ENCODE measurements around the gene SP5. TPM values are rescaled to one million over a fixed set of nuclear protein-coding genes. Genes with fewer than 3 reads are reported as not detected.

The SP5 gene
- total and polyA plus RNA-seq, 7 experiments from 2014 or later = not detected

GRCh38 chr2:170694316-170694715 is 20.8 kb upstream of the SP5 start:
- no peak for DNase-seq
- Mint-ChIP-seq H3K27me3 (peaks cover 8 to 21% (median 13%) of the 10 kb centered on the region in 5 donors), H3K27ac (no peak overlapping the region), H3K36me3 (no peaks in the 10 kb centered on the region), H3K9me3 (peaks cover 0 to 1% (median 0%) of the 10 kb centered on the region in 11 donors), H3K4me3 (no peak overlapping the region), H3K4me1 (no peaks in the 10 kb centered on the region)
- Histone ChIP-seq H3K9me3 (ENCODE audit: control insufficient read depth in 2 of 3, low read length in 3 of 3) (no peaks in the 10 kb centered on the region), H3K4me3 (ENCODE audit: low read length) (no peak overlapping the region), H3K27me3 (ENCODE audit: control insufficient read depth in 2 of 2, insufficient read depth in 2 of 2, low read length in 2 of 2) (no peaks in the 10 kb centered on the region), H3K4me1 (ENCODE audit: control insufficient read depth in 2 of 2, insufficient read depth in 2 of 2, low read length in 2 of 2) (no peaks in the 10 kb centered on the region), H3K27ac (ENCODE audit: low read depth, low read length) (no peak overlapping the region), H3K36me3 (ENCODE audit: control insufficient read depth in 2 of 3, insufficient read depth in 3 of 3, low read length in 3 of 3) (no peaks in the 10 kb centered on the region)
- ChIA-PET CTCF (no interaction called here), POLR2A (no interaction called here)
- intact Hi-C loops (cut with micrococcal nuclease) = no loop called here
- no peak for ATAC-seq

- Histone ChIP-seq H3K27ac (ENCODE audit: low read depth, low read length) (no peak overlapping the region), H3K36me3 (ENCODE audit: control insufficient read depth in 2 of 3, insufficient read depth in 3 of 3, low read length in 3 of 3) (no peaks in the 10 kb centered on the region), H3K9me3 (ENCODE audit: control insufficient read depth in 2 of 3, low read length in 3 of 3) (no peaks in the 10 kb centered on the region), H3K4me3 (ENCODE audit: low read length) (no peak overlapping the region), H3K27me3 (ENCODE audit: control insufficient read depth in 2 of 2, insufficient read depth in 2 of 2, low read length in 2 of 2) (no peaks in the 10 kb centered on the region), H3K4me1 (ENCODE audit: control insufficient read depth in 2 of 2, insufficient read depth in 2 of 2, low read length in 2 of 2) (no peaks in the 10 kb centered on the region)
- Mint-ChIP-seq H3K4me3 (no peak overlapping the region), H3K27ac (no peak overlapping the region), H3K36me3 (no peaks in the 10 kb centered on the region), H3K4me1 (no peaks in the 10 kb centered on the region), H3K9me3 (peaks cover 0 to 1% (median 0%) of the 10 kb centered on the region in 11 donors), H3K27me3 (peaks cover 12 to 29% (median 20%) of the 10 kb centered on the region in 5 donors)
- DNase-seq = no peak
- intact Hi-C loops (cut with micrococcal nuclease) = no loop called here
- CTCF ChIA-PET = no interaction called here
- POLR2A ChIA-PET = no interaction called here
- ATAC-seq = no peak
These were observed 19.4 kb upstream of the SP5 start for GRCh38 chr2:170695521-170696410.

- ChIA-PET CTCF (no interaction called here), POLR2A (no interaction called here)
- intact Hi-C loops (cut with micrococcal nuclease) = no loop called here
- H3K36me3 ChIP-seq (ENCODE audit: control insufficient read depth in 2 of 3, insufficient read depth in 3 of 3, low read length in 3 of 3) = no peaks in the 10 kb centered on the region
- Mint-ChIP-seq H3K4me1 (no peaks in the 10 kb centered on the region), H3K36me3 (no peaks in the 10 kb centered on the region), H3K9me3 (peaks cover 0 to 1% (median 0%) of the 10 kb centered on the region in 11 donors), H3K27me3 (peaks cover 14 to 35% (median 17%) of the 10 kb centered on the region in 5 donors), H3K27ac (no peak overlapping the region), H3K4me3 (no peak overlapping the region)
- ATAC-seq = no peak
- H3K27ac ChIP-seq (ENCODE audit: low read depth, low read length) = no peak overlapping the region
- no peaks in the 10 kb centered on the region for H3K4me1 ChIP-seq (ENCODE audit: control insufficient read depth in 2 of 2, insufficient read depth in 2 of 2, low read length in 2 of 2)
- H3K9me3 ChIP-seq (ENCODE audit: control insufficient read depth in 2 of 3, low read length in 3 of 3) = no peaks in the 10 kb centered on the region
- H3K27me3 ChIP-seq (ENCODE audit: control insufficient read depth in 2 of 2, insufficient read depth in 2 of 2, low read length in 2 of 2) = no peaks in the 10 kb centered on the region
- DNase-seq = no peak
- H3K4me3 ChIP-seq (ENCODE audit: low read length) = no peak overlapping the region
These were observed 18.2 kb upstream of the SP5 start for GRCh38 chr2:170696948-170697347.

GRCh38 chr2:170701011-170701410 is 14.1 kb upstream of the SP5 start:
- ATAC-seq (no peak), DNase-seq (no peak)
- Mint-ChIP-seq H3K36me3 (peaks cover 0 to 4% (median 0%) of the 10 kb centered on the region in 5 donors), H3K27ac (no peak overlapping the region), H3K9me3 (peaks cover 0 to 13% (median 4%) of the 10 kb centered on the region in 11 donors), H3K4me1 (no peaks in the 10 kb centered on the region), H3K4me3 (no peak overlapping the region), H3K27me3 (peaks cover 26 to 36% (median 28%) of the 10 kb centered on the region in 5 donors)
- ChIA-PET POLR2A (no interaction called here), CTCF (no interaction called here)
- Histone ChIP-seq H3K36me3 (ENCODE audit: control insufficient read depth in 2 of 3, insufficient read depth in 3 of 3, low read length in 3 of 3) (no peaks in the 10 kb centered on the region), H3K27ac (ENCODE audit: low read depth, low read length) (no peak overlapping the region), H3K4me1 (ENCODE audit: control insufficient read depth in 2 of 2, insufficient read depth in 2 of 2, low read length in 2 of 2) (no peaks in the 10 kb centered on the region), H3K27me3 (ENCODE audit: control insufficient read depth in 2 of 2, insufficient read depth in 2 of 2, low read length in 2 of 2) (no peaks in the 10 kb centered on the region), H3K4me3 (ENCODE audit: low read length) (no peak overlapping the region), H3K9me3 (ENCODE audit: control insufficient read depth in 2 of 3, low read length in 3 of 3) (no peaks in the 10 kb centered on the region)
- intact Hi-C loops (cut with micrococcal nuclease) = no loop called here

- peaks cover 0 to 4% (median 0%) of the 10 kb centered on the region in 5 donors for H3K36me3 Mint-ChIP-seq
- peaks cover 26 to 49% (median 32%) of the 10 kb centered on the region in 5 donors for H3K27me3 Mint-ChIP-seq
- H3K9me3 Mint-ChIP-seq = peaks cover 0 to 13% (median 4%) of the 10 kb centered on the region in 11 donors
- H3K4me3 Mint-ChIP-seq = no peak overlapping the region
- H3K4me3 ChIP-seq (ENCODE audit: low read length) = no peak overlapping the region
- ATAC-seq (no peak), DNase-seq (no peak)
- intact Hi-C loops (cut with micrococcal nuclease) = no loop called here
- H3K27ac ChIP-seq (ENCODE audit: low read depth, low read length) = no peak overlapping the region
- H3K36me3 ChIP-seq (ENCODE audit: control insufficient read depth in 2 of 3, insufficient read depth in 3 of 3, low read length in 3 of 3) = no peaks in the 10 kb centered on the region
- ChIA-PET CTCF (no interaction called here), POLR2A (no interaction called here)
- H3K27ac Mint-ChIP-seq = no peak overlapping the region
- no peaks in the 10 kb centered on the region for H3K27me3 ChIP-seq (ENCODE audit: control insufficient read depth in 2 of 2, insufficient read depth in 2 of 2, low read length in 2 of 2)
- peaks cover 0 to 11% (median 6%) of the 10 kb centered on the region in 7 donors for H3K4me1 Mint-ChIP-seq
- no peaks in the 10 kb centered on the region for H3K9me3 ChIP-seq (ENCODE audit: control insufficient read depth in 2 of 3, low read length in 3 of 3)
- H3K4me1 ChIP-seq (ENCODE audit: control insufficient read depth in 2 of 2, insufficient read depth in 2 of 2, low read length in 2 of 2) = no peaks in the 10 kb centered on the region
These were observed 11.2 kb upstream of the SP5 start for GRCh38 chr2:170703776-170704476.

- Histone ChIP-seq H3K36me3 (ENCODE audit: control insufficient read depth in 2 of 3, insufficient read depth in 3 of 3, low read length in 3 of 3) (no peaks in the 10 kb centered on the region), H3K9me3 (ENCODE audit: control insufficient read depth in 2 of 3, low read length in 3 of 3) (no peaks in the 10 kb centered on the region), H3K27ac (ENCODE audit: low read depth, low read length) (no peak overlapping the region), H3K27me3 (ENCODE audit: control insufficient read depth in 2 of 2, insufficient read depth in 2 of 2, low read length in 2 of 2) (peaks cover 0 to 12% of the 10 kb centered on the region in 2 donors), H3K4me3 (ENCODE audit: low read length) (no peak overlapping the region), H3K4me1 (ENCODE audit: control insufficient read depth in 2 of 2, insufficient read depth in 2 of 2, low read length in 2 of 2) (peaks cover 0 to 17% of the 10 kb centered on the region in 2 donors)
- H3K4me1 Mint-ChIP-seq = peaks cover 0 to 32% (median 19%) of the 10 kb centered on the region in 7 donors
- ATAC-seq (no peak), DNase-seq (no peak)
- ChIA-PET CTCF (interaction anchor here (0.7 kb wide), 1 partner anchor 496 kb away, joined by 3 read pairs; no protein-coding TSS in a partner anchor), POLR2A (no interaction called here)
- peaks cover 0 to 1% (median 0%) of the 10 kb centered on the region in 5 donors for H3K36me3 Mint-ChIP-seq
- peaks cover 41 to 81% (median 56%) of the 10 kb centered on the region in 5 donors for H3K27me3 Mint-ChIP-seq
- no peak overlapping the region for H3K4me3 Mint-ChIP-seq
- peaks cover 0 to 11% (median 2%) of the 10 kb centered on the region in 11 donors for H3K9me3 Mint-ChIP-seq
- intact Hi-C loops (cut with micrococcal nuclease) = no loop called here
- H3K27ac Mint-ChIP-seq = no peak overlapping the region
These were observed 7.0 kb upstream of the SP5 start for GRCh38 chr2:170707821-170708795.
